ENCODE measurements around the gene RAB3GAP1. TPM values are rescaled to one million over a fixed set of nuclear protein-coding genes. Genes with fewer than 3 reads are reported as not detected.

The RAB3GAP1 gene
- total RNA-seq, 1 experiment from 2014 or later: 32.0 TPM

DNA sequence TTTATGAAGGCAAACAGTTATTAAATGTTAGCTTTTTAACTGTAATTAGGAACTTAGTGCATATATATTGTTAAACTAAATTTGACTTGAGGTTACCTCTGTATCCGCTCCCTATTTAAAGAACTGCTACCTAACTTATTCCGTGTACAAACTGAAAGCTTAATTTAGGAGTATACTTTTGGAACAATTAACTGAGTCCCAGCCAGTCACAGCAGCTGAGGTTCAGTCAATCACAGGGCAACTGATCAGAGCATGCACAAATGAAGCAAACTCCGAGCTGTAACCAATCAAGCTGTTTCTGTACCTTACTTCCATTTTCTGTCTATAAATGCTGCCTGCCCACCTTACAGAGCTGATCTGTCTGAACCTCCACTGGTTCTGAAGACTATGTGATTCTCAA is 61.2 kb downstream of the RAB3GAP1 start:
- H3T11ph ChIP-seq (ENCODE audit: low read length): no peak overlapping the region
- Mint-ChIP-seq H3K4me3 (no peak overlapping the region), H3K9me3 (peaks cover 3 to 5% of the 10 kb centered on the region in 2 experiments; a peak in 2 of 5 replicates), H3K36me3 (ENCODE audit: insufficient read depth in 1 of 3, low read depth in 3 of 3) (peaks cover 0 to 22% (median 17%) of the 10 kb centered on the region in 3 experiments; a peak in 4 of 7 replicates), H3K4me1 (no peaks in the 10 kb centered on the region), H3K27ac (no peak overlapping the region), H3K27me3 (ENCODE audit: low read depth) (no peaks in the 10 kb centered on the region)
- H3K79me2 ChIP-seq (ENCODE audit: insufficient read depth, low read length): no peaks in the 10 kb centered on the region
- no peak overlapping the region for H4K8ac ChIP-seq (replicated peaks; ENCODE audit: insufficient read length, low read depth, low read length)
- no peak overlapping the region for H3K23ac ChIP-seq (ENCODE audit: insufficient read length, low read depth, low read length)
- no peak overlapping the region for H2BK120ac ChIP-seq (ENCODE audit: low read depth, low read length, poor library complexity, severe bottlenecking)
- H3K9ac ChIP-seq (ENCODE audit: extremely low read depth, insufficient read length, low read length): no peak overlapping the region
- WGBS (ENCODE audit: extremely low coverage, insufficient read length, low lambda C conversion rate): no CpG with 5 or more reads among the region's 3 CpGs
- no peak overlapping the region for H2BK5ac ChIP-seq (ENCODE audit: insufficient read length, low read length)
- no peaks in the 10 kb centered on the region for H3K27me3 ChIP-seq (ENCODE audit: insufficient read depth, low read length)
- H3K56ac ChIP-seq (ENCODE audit: insufficient read length, low read depth, low read length): no peak overlapping the region
- no peak overlapping the region for H3K4ac ChIP-seq (ENCODE audit: low read depth, low read length)
- H3K4me2 ChIP-seq (ENCODE audit: insufficient read depth, insufficient read length, low read length): no peak overlapping the region
- H3K79me1 ChIP-seq (ENCODE audit: insufficient read depth, low read depth, low read length, poor library complexity, severe bottlenecking): no peaks in the 10 kb centered on the region
- H3K9me3 ChIP-seq (ENCODE audit: control insufficient read depth, low read depth, low read length): no peaks in the 10 kb centered on the region
- no peaks in the 10 kb centered on the region for H3K4me1 ChIP-seq (ENCODE audit: insufficient read depth, low read length)
- H2AK5ac ChIP-seq (ENCODE audit: insufficient read length, low read length): no peak overlapping the region
- H2BK20ac ChIP-seq (ENCODE audit: low read depth, low read length, poor library complexity, severe bottlenecking): no peak overlapping the region
- no peak overlapping the region for H3K27ac ChIP-seq (ENCODE audit: insufficient read length, low read depth, low read length)
- no peak overlapping the region for H4K5ac ChIP-seq (ENCODE audit: insufficient read length, low read depth, low read length)
- H2AFZ ChIP-seq (ENCODE audit: low read length): no peak overlapping the region
- no peak overlapping the region for H4K91ac ChIP-seq (ENCODE audit: insufficient read length, low read depth, low read length)
- H2BK15ac ChIP-seq (ENCODE audit: low read depth, low read length): no peak overlapping the region
- DNase-seq: no peak
- no peaks in the 10 kb centered on the region for H4K20me1 ChIP-seq (ENCODE audit: control insufficient read depth, insufficient read depth, insufficient read length)
- H2BK12ac ChIP-seq (ENCODE audit: insufficient read length, low read depth, low read length): no peak overlapping the region
- no peaks in the 10 kb centered on the region for H3K23me2 ChIP-seq (ENCODE audit: insufficient read length, low read depth, low read length, poor library complexity, severe bottlenecking)
- H3K14ac ChIP-seq (ENCODE audit: insufficient read depth, low read length): no peak overlapping the region
- no peak overlapping the region for H3K18ac ChIP-seq (ENCODE audit: insufficient read length, low read depth, low read length)
- TF ChIP-seq, protein P1, sequence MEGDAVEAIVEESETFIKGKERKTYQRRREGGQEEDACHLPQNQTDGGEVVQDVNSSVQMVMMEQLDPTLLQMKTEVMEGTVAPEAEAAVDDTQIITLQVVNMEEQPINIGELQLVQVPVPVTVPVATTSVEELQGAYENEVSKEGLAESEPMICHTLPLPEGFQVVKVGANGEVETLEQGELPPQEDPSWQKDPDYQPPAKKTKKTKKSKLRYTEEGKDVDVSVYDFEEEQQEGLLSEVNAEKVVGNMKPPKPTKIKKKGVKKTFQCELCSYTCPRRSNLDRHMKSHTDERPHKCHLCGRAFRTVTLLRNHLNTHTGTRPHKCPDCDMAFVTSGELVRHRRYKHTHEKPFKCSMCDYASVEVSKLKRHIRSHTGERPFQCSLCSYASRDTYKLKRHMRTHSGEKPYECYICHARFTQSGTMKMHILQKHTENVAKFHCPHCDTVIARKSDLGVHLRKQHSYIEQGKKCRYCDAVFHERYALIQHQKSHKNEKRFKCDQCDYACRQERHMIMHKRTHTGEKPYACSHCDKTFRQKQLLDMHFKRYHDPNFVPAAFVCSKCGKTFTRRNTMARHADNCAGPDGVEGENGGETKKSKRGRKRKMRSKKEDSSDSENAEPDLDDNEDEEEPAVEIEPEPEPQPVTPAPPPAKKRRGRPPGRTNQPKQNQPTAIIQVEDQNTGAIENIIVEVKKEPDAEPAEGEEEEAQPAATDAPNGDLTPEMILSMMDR (conservative IDR thresholded peaks at IDR 0.05): no peak

All from H9 (cell line).